Endothelial cell of umbilical vein (primary cell): Measurements from ENCODE around the gene TNFRSF19.
A peak's percentile ranks its signal among the peaks of the same experiment; 100 is the strongest.

Experiments
- CTCF ChIP-seq, 2 donors: IDR thresholded peaks; 1 replicate in 1 of 2; 2 replicates in 1 of 2; pipeline ENCODE4 v1.5.1; 2011; ENCODE audit warnings: low read length in 2 of 2, mild to moderate bottlenecking in 2 of 2, moderate library complexity in 2 of 2, control low read depth in 1 of 2, inconsistent platforms in 1 of 2, low read depth in 1 of 2; ENCODE audit not compliant: insufficient read depth in 1 of 2; ENCODE audit errors: extremely low read depth in 1 of 2
- EZH2 ChIP-seq: IDR thresholded peaks from 2 replicates; pipeline ENCODE4 v1.6.1; 2012; ENCODE audit warnings: borderline replicate concordance, low read depth, mild to moderate bottlenecking, moderate library complexity, low read length, inconsistent platforms; ENCODE audit not compliant: severe bottlenecking
- MAX ChIP-seq: IDR thresholded peaks from 2 replicates; pipeline ENCODE4 v1.6.1; 2011; ENCODE audit not compliant: insufficient read depth, insufficient read length
- POLR2A ChIP-seq: IDR thresholded peaks from 2 replicates; pipeline ENCODE4 v1.6.1; 2012; ENCODE audit warnings: low read depth, mild to moderate bottlenecking, control low read depth, low read length
- POLR2AphosphoS5 ChIP-seq: IDR thresholded peaks from 2 replicates; pipeline ENCODE4 v1.6.1; 2012; ENCODE audit warnings: low read depth, mild to moderate bottlenecking, control low read depth, low read length, moderate library complexity; ENCODE audit not compliant: insufficient read depth

- TF ChIP-seq POLR2AphosphoS5: no peak
- TF ChIP-seq CTCF (IDR thresholded peaks at IDR 0.05; ENCODE audit: extremely low read depth in 1 of 2, insufficient read depth in 1 of 2, low read depth in 1 of 2, low read length in 2 of 2): peak in 1 of 2 donors; percentile 17
- no peak for TF ChIP-seq POLR2A
- TF ChIP-seq EZH2: no peak
- TF ChIP-seq MAX: no peak
Measured at GRCh38 chr13:23707674-23708073, 137.5 kb downstream of the TNFRSF19 start.
